ENCODE data around the gene OR7G3. TPM values are rescaled to one million over a fixed set of nuclear protein-coding genes. Genes with fewer than 3 reads are reported as not detected.

OR7G3 gene
- total RNA-seq, 1 donor from 2014 or later = not detected

- no peak for DNase-seq (ENCODE audit: low spot score)
These were observed 19.4 kb downstream of the OR7G3 start, which contains the start of gene OR7G2 for GRCh38 chr19:9107375-9107774. Gene OR7G2, minus strand, starts transcription at chr19:9107475. Its CDS starts 4,232 bp downstream, at chr19:9103243.

GRCh38 chr19:9086761-9087160, 40.0 kb downstream of the OR7G3 start, which contains the start of gene OR1M1:
Gene OR1M1, plus strand, starts transcription at chr19:9087061. Its CDS starts 6,184 bp downstream, at chr19:9093245.
- DNase-seq (ENCODE audit: low spot score) = no peak

GRCh38 chr19:9078651-9079050, 48.1 kb downstream of the OR7G3 start:
- no peak for DNase-seq (ENCODE audit: low spot score)

- DNase-seq (ENCODE audit: low spot score) = no peak
These were observed 49.8 kb downstream of the OR7G3 start for GRCh38 chr19:9076901-9077300.

Other genes starting within 250 kb of the OR7G3 start
- 0.03 TPM for gene MUC16, start 116.5 kb downstream of the OR7G3 start, total RNA-seq
- not detected for gene OR1M1, start 39.9 kb downstream of the OR7G3 start, total RNA-seq
- not detected for gene OR7G2, start 19.5 kb downstream of the OR7G3 start, total RNA-seq
- not detected for gene OR7G1, start 11.2 kb downstream of the OR7G3 start, total RNA-seq
- gene ZNF317, start 13.4 kb upstream of the OR7G3 start, total RNA-seq = 32.9 TPM
- not detected for gene OR7D2, start 52.0 kb upstream of the OR7G3 start, total RNA-seq
- not detected for gene OR7D4, start 92.6 kb upstream of the OR7G3 start, total RNA-seq
- not detected for gene OR7E24, start 124.0 kb upstream of the OR7G3 start, total RNA-seq
- gene ZNF699, start 182.9 kb upstream of the OR7G3 start, total RNA-seq = 6.3 TPM
- 19.9 TPM for gene ZNF559, start 197.2 kb upstream of the OR7G3 start, total RNA-seq
- gene ZNF177, start 236.1 kb upstream of the OR7G3 start, total RNA-seq = 3.4 TPM

Data from mucosa of gallbladder (tissue), 1 donor.